ENCODE data around the gene SLC15A5.
A peak's percentile ranks its signal among the peaks of the same experiment; 100 is the strongest.

Gene SLC15A5

DNA sequence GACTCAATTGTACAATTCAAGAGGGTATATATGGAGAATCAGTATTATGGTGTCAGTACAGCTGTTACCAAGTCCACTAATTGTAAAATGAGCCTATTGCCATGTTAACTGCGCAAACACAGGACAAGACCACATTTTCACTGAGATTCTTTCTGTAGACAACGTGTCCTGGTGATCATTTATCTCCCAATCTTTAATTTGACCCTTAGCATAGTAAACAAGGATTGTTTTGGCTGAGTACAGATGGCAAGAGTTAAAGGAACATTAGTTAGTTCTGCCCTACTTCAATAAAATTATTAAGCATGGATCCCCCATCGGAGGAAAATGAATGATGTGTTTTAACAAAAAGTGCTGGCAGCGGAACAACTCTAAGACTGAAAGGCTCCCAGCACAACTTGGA lies 36.1 kb downstream of the SLC15A5 start:
- no peaks in the 10 kb centered on the region for H3K36me3 Mint-ChIP-seq
- H3K27ac Mint-ChIP-seq, result no peak overlapping the region
- no peaks in the 10 kb centered on the region for H3K27me3 Mint-ChIP-seq
- H3K4me1 Mint-ChIP-seq, result no peaks in the 10 kb centered on the region
- DNase-seq (no peak), ATAC-seq (replicated peaks) (no peak)
- H3K4me3 Mint-ChIP-seq, result no peak overlapping the region
- H3K9me3 Mint-ChIP-seq, result no peaks in the 10 kb centered on the region

DNA sequence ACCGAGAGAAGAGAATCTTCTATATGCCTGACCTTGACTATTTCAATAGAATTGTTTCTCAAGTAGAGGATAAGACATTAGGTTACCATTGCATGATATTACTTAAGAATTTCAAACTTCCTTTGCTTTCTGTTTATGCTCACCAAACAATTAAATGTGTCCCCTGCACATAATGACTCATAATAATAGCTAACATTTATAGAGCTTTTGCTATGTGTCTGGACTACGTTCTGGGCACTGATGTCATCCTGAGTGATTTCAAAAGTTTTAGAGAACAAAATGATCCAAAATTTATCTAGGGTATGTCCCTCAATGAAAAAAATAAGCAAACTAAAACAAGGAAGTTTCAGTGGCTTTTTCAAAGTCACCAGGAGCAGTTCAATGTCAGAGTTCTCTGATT lies 38.8 kb downstream of the SLC15A5 start:
- no peaks in the 10 kb centered on the region for H3K36me3 Mint-ChIP-seq
- H3K27ac Mint-ChIP-seq, result no peak overlapping the region
- no peaks in the 10 kb centered on the region for H3K27me3 Mint-ChIP-seq
- DNase-seq (no peak), ATAC-seq (replicated peaks) (no peak)
- no peaks in the 10 kb centered on the region for H3K4me1 Mint-ChIP-seq
- no peak overlapping the region for H3K4me3 Mint-ChIP-seq
- H3K9me3 Mint-ChIP-seq, result no peaks in the 10 kb centered on the region

- Mint-ChIP-seq H3K9me3 (peaks cover 0 to 4% of the 10 kb centered on the region in 2 donors), H3K27me3 (no peaks in the 10 kb centered on the region), H3K4me3 (no peak overlapping the region), H3K4me1 (no peaks in the 10 kb centered on the region), H3K27ac (no peak overlapping the region), H3K36me3 (no peaks in the 10 kb centered on the region)
- no peak for ATAC-seq (replicated peaks)
- DNase-seq, result no peak
These were observed 47.8 kb downstream of the SLC15A5 start for GRCh38 chr12:16229676-16230075.

GRCh38 chr12:16228067-16228466 lies 49.4 kb downstream of the SLC15A5 start:
- Mint-ChIP-seq H3K27ac (no peak overlapping the region), H3K27me3 (no peaks in the 10 kb centered on the region), H3K4me1 (no peaks in the 10 kb centered on the region), H3K36me3 (no peaks in the 10 kb centered on the region), H3K4me3 (no peak overlapping the region), H3K9me3 (peaks cover 0 to 4% of the 10 kb centered on the region in 2 donors)
- no peak for DNase-seq
- ATAC-seq (replicated peaks), result no peak

- DNase-seq (no peak), ATAC-seq (replicated peaks) (no peak)
- H3K4me1 Mint-ChIP-seq, result no peaks in the 10 kb centered on the region
These were observed 51.8 kb downstream of the SLC15A5 start for GRCh38 chr12:16225692-16226091.

DNA sequence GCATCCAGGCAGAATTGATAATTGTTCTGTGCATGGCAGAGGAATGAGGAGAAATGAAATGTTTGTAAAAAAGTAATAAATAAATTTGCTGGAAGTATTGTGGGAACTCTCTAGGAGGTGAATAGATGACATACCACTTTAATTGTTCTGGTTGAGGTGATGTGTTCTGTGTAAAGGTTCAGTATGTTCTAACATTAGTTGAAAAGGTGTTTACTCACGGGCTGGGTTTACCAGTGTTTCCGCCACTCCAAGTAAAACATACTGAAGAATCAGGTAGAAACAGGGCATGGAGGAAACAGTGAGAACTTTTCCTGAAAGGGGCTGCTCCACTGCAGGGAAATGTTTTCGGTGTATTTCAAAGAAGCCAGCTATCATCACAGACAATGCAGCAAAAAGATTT lies 53.3 kb downstream of the SLC15A5 start:
- Mint-ChIP-seq H3K36me3 (no peaks in the 10 kb centered on the region), H3K4me1 (no peaks in the 10 kb centered on the region), H3K27ac (no peak overlapping the region), H3K4me3 (no peak overlapping the region), H3K9me3 (peaks cover 3 to 4% of the 10 kb centered on the region in 2 donors), H3K27me3 (no peaks in the 10 kb centered on the region)
- no peak for ATAC-seq (replicated peaks)
- DNase-seq, result no peak

More at GRCh38 chr12:16225692-16226091, 51.8 kb downstream of the SLC15A5 start:
- H3K4me3 Mint-ChIP-seq, result no peak overlapping the region
- H3K27me3 Mint-ChIP-seq, result no peaks in the 10 kb centered on the region
- no peaks in the 10 kb centered on the region for H3K9me3 Mint-ChIP-seq
- no peak overlapping the region for H3K27ac Mint-ChIP-seq
- H3K36me3 Mint-ChIP-seq, result no peaks in the 10 kb centered on the region

DNA sequence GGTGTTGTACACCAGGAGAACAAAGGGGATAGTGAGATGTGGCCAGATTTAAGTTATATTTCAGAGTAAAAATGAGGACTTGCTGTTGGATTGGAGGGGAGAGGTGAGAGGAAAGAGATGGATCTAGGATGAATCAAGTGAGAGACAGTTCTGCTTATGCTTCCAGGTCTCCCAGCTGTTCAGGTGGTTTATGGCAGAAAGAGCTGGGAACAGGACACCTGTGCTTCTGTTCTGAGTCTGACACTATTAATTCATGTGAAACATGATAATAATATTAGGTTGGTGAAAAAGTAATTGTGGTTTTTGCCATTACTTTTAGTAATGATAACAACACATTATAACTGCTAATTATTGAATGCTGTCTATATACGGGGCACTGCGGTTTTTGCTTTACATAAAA lies 55.7 kb downstream of the SLC15A5 start:
- ATAC-seq (replicated peaks), result no peak
- DNase-seq, result no peak
- no peak overlapping the region for H3K4me3 Mint-ChIP-seq
- H3K27ac Mint-ChIP-seq, result no peak overlapping the region
- H3K9me3 Mint-ChIP-seq, result peaks cover 3 to 4% of the 10 kb centered on the region in 2 donors
- H3K36me3 Mint-ChIP-seq, result no peaks in the 10 kb centered on the region
- no peaks in the 10 kb centered on the region for H3K27me3 Mint-ChIP-seq
- no peaks in the 10 kb centered on the region for H3K4me1 Mint-ChIP-seq

GRCh38 chr12:16220120-16220519 lies 57.4 kb downstream of the SLC15A5 start:
- no peak for DNase-seq
- ATAC-seq (replicated peaks), result no peak

GRCh38 chr12:16218934-16219751 lies 58.3 kb downstream of the SLC15A5 start:
- DNase-seq, result no peak
- H3K27ac Mint-ChIP-seq, result no peak overlapping the region
- no peaks in the 10 kb centered on the region for H3K4me1 Mint-ChIP-seq
- no peaks in the 10 kb centered on the region for H3K36me3 Mint-ChIP-seq
- H3K27me3 Mint-ChIP-seq, result no peaks in the 10 kb centered on the region
- no peak overlapping the region for H3K4me3 Mint-ChIP-seq
- H3K9me3 Mint-ChIP-seq, result peaks cover 3 to 4% of the 10 kb centered on the region in 2 donors
- ATAC-seq (replicated peaks), result no peak

More at GRCh38 chr12:16220120-16220519, 57.4 kb downstream of the SLC15A5 start:
- Mint-ChIP-seq H3K9me3 (peaks cover 3 to 4% of the 10 kb centered on the region in 2 donors), H3K4me1 (no peaks in the 10 kb centered on the region), H3K27me3 (no peaks in the 10 kb centered on the region), H3K4me3 (no peak overlapping the region), H3K27ac (no peak overlapping the region), H3K36me3 (no peaks in the 10 kb centered on the region)

GRCh38 chr12:16218234-16218633 lies 59.3 kb downstream of the SLC15A5 start:
- H3K4me1 Mint-ChIP-seq, result no peaks in the 10 kb centered on the region

GRCh38 chr12:16211731-16212130 lies 65.8 kb downstream of the SLC15A5 start:
- Mint-ChIP-seq H3K27me3 (no peaks in the 10 kb centered on the region), H3K4me1 (no peaks in the 10 kb centered on the region), H3K4me3 (no peak overlapping the region), H3K27ac (no peak overlapping the region), H3K9me3 (no peaks in the 10 kb centered on the region), H3K36me3 (no peaks in the 10 kb centered on the region)
- DNase-seq (no peak), ATAC-seq (replicated peaks) (no peak)

More at GRCh38 chr12:16218234-16218633, 59.3 kb downstream of the SLC15A5 start:
- ATAC-seq (replicated peaks) (no peak), DNase-seq (no peak)
- no peak overlapping the region for H3K27ac Mint-ChIP-seq
- H3K4me3 Mint-ChIP-seq, result no peak overlapping the region
- no peaks in the 10 kb centered on the region for H3K36me3 Mint-ChIP-seq
- peaks cover 3 to 4% of the 10 kb centered on the region in 2 donors for H3K9me3 Mint-ChIP-seq
- H3K27me3 Mint-ChIP-seq, result no peaks in the 10 kb centered on the region

DNA sequence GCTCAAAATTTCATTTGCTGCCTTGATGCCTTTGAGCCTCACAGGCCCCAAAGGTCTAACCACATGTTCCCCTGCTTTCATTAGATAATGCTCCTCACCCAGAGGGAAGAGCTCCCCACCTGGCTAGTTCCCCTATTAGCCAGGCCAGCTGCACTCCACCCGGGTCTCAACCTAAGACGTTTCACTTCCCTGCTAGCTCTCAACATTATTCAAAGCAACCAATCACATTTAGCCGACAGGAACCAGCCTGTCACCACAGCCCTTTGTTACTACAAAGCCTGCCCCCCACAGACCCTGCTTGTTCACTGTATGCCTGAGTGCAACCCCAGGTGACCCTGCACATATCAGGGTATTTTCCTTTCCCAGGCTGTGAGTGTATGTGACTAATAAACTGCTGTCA lies 78.6 kb downstream of the SLC15A5 start:
- ATAC-seq (replicated peaks) (peak; percentile 90 to 93), DNase-seq (peak; percentile 3)
- no peak overlapping the region for H3K27ac Mint-ChIP-seq
- H3K9me3 Mint-ChIP-seq, result peaks cover 10 to 12% of the 10 kb centered on the region in 2 donors
- H3K27me3 Mint-ChIP-seq, result no peaks in the 10 kb centered on the region
- no peak overlapping the region for H3K4me3 Mint-ChIP-seq
- H3K36me3 Mint-ChIP-seq, result no peaks in the 10 kb centered on the region
- peaks cover 3 to 8% of the 10 kb centered on the region in 2 donors for H3K4me1 Mint-ChIP-seq

GRCh38 chr12:16197600-16197999 lies 79.9 kb downstream of the SLC15A5 start:
- DNase-seq, result no peak
- Mint-ChIP-seq H3K4me1 (peaks cover 3 to 8% of the 10 kb centered on the region in 2 donors), H3K27ac (no peak overlapping the region), H3K36me3 (no peaks in the 10 kb centered on the region), H3K4me3 (no peak overlapping the region), H3K9me3 (peaks cover 10 to 12% of the 10 kb centered on the region in 2 donors), H3K27me3 (no peaks in the 10 kb centered on the region)
- ATAC-seq (replicated peaks), result no peak

DNA sequence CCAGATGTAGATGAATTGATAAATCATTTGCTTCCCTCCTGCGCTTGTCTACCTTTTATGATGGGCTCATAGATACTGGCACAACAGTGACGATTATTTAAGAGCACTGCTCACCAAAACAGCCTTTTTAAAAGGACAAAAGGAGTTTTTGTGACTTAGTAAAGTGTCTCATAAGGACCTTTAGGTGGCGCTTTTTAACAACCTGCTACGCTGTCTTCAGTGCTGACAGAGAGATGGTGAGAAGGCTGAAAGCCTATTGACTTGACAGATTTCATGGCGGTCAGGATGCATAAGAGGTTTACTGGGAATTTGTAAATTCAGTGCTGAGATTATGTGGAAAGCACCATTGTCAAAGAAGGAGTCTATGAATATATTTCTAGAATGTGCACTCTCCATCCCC lies 87.6 kb downstream of the SLC15A5 start:
- ATAC-seq (replicated peaks) (no peak), DNase-seq (no peak)
- Mint-ChIP-seq H3K27me3 (no peaks in the 10 kb centered on the region), H3K9me3 (no peaks in the 10 kb centered on the region), H3K4me3 (no peak overlapping the region), H3K4me1 (no peaks in the 10 kb centered on the region), H3K36me3 (no peaks in the 10 kb centered on the region), H3K27ac (no peak overlapping the region)

DNA sequence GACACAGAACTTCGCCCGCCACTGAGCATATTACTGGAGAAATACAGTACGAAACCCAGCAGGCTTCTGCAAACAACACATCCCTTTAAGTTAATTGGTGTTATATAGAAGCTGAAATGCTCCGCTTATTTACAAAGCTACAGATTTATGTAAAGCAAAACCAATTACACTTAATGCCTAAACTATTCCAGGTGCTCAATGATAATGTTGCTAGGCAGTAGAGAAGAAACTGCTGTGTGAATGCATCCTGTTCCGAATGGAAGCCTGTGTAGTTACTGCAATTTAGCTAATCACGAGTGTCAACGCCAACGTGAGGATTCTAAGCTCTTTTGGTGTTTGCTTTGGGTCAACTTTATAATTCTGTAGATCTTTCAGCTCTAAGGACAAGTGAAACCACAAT lies 89.8 kb downstream of the SLC15A5 start:
- ATAC-seq (replicated peaks) (no peak), DNase-seq (no peak)
- Mint-ChIP-seq H3K27me3 (no peaks in the 10 kb centered on the region), H3K9me3 (no peaks in the 10 kb centered on the region), H3K36me3 (no peaks in the 10 kb centered on the region), H3K27ac (no peak overlapping the region), H3K4me1 (no peaks in the 10 kb centered on the region), H3K4me3 (no peak overlapping the region)

Data from stimulated activated naive B cell treated with anti-CD40 and anti-IgM and Interleukin-4, amounts not matched to agents 10 μg/mL and 1 μg/mL and 100 μg/mL, for 72 hours (primary cell).